Mucosa of descending colon (tissue), 3 donors: ENCODE data around the gene AQP2. TPM values are rescaled to one million over a fixed set of nuclear protein-coding genes. Genes with fewer than 3 reads are reported as not detected.

Source experiments
- ATAC-seq: fragments of 200-7000 bp; cut with Tn5 transposase; one replicate; pipeline ENCODE4 v1.9.1; 2020; ENCODE audit warnings: mild to moderate bottlenecking, moderate library complexity
- DNase-seq, 3 donors: peaks; one replicate each; pipeline ENCODE4 v3.0.0-alpha.2; 2020
- H3K36me3 ChIP-seq: fragments of 200-600 bp; one replicate; pipeline ENCODE4 v1.8.0; 2021; ENCODE audit warnings: low read depth, mild to moderate bottlenecking
- H3K4me1 ChIP-seq: fragments of 200-600 bp; one replicate; pipeline ENCODE4 v1.8.0; 2021; ENCODE audit warnings: low read depth, mild to moderate bottlenecking
- H3K4me3 ChIP-seq: fragments of 200-600 bp; one replicate; pipeline ENCODE4 v1.8.0; 2021; ENCODE audit warnings: mild to moderate bottlenecking
- H3K9me3 ChIP-seq: fragments of 200-600 bp; one replicate; pipeline ENCODE4 v1.8.0; 2021; ENCODE audit warnings: mild to moderate bottlenecking
- intact Hi-C, 2 donors: fragments of 100-400 bp; cut with DNase I in 1 of 2; cut with micrococcal nuclease in 1 of 2; formaldehyde crosslinking; loops; one replicate each; pipeline versions ENCODE4 v1.11.0 to v1.11.1; 2022; cut with DNase I, micrococcal nuclease
- total RNA-seq, 3 donors: library from RNA; stranded (reverse); fragmentation: NEBNext Ultra II Directional in 2 of 3; extraction: Animal tissue kit (Norgen Biotek cat#: 25700) in 2 of 3; gene quantifications; one replicate each; pipeline versions ENCODE4 v1.2.1 to v1.2.4, GENCODE V29; 2021 to 2023
- TF ChIP-seq, protein P1 (sequence below): fragments of 200-600 bp; IDR thresholded peaks from one replicate; pipeline ENCODE4 v1.8.0; 2022; ENCODE audit warnings: antibody characterized with exemption, mild to moderate bottlenecking
- donor health status: DM: no; HTN: no; CAD: no; lungs with moderate emphysema.
- donor health status: DM: no; HTN: no; CAD: no.
- donor health status: DM: no; HTN: yes; CAD: no.

AQP2 gene
- total RNA-seq, 3 donors from 2014 or later: not detected

DNA sequence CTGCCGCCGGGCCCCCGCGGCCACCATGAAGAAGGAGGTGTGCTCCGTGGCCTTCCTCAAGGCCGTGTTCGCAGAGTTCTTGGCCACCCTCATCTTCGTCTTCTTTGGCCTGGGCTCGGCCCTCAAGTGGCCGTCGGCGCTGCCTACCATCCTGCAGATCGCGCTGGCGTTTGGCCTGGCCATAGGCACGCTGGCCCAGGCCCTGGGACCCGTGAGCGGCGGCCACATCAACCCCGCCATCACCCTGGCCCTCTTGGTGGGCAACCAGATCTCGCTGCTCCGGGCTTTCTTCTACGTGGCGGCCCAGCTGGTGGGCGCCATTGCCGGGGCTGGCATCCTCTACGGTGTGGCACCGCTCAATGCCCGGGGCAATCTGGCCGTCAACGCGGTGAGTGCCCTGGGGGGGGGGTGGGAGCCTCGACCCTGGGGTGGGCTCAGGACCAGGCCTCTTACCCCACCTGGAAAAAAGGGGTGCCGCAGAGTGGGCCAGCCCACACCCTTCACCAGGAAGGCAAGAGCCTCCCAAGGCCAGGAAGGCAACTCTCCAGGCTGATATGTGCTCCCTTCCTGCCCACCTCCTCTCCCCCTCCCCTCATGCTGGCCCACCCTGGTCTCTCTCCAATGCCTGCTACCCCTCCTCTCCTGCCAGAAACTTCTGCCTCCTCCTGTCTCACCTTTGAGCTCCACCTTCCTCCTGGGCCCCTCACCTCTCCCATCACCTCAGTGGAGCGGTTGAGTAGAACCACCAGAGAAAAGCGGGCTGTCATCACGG is 11.6 kb downstream of the AQP2 start:
- no peaks in the 10 kb centered on the region for H3K36me3 ChIP-seq
- TF ChIP-seq, protein P1, sequence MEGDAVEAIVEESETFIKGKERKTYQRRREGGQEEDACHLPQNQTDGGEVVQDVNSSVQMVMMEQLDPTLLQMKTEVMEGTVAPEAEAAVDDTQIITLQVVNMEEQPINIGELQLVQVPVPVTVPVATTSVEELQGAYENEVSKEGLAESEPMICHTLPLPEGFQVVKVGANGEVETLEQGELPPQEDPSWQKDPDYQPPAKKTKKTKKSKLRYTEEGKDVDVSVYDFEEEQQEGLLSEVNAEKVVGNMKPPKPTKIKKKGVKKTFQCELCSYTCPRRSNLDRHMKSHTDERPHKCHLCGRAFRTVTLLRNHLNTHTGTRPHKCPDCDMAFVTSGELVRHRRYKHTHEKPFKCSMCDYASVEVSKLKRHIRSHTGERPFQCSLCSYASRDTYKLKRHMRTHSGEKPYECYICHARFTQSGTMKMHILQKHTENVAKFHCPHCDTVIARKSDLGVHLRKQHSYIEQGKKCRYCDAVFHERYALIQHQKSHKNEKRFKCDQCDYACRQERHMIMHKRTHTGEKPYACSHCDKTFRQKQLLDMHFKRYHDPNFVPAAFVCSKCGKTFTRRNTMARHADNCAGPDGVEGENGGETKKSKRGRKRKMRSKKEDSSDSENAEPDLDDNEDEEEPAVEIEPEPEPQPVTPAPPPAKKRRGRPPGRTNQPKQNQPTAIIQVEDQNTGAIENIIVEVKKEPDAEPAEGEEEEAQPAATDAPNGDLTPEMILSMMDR: no peak
- no peak overlapping the region for H3K4me3 ChIP-seq
- no peak for ATAC-seq
- no peaks in the 10 kb centered on the region for H3K9me3 ChIP-seq
- H3K4me1 ChIP-seq: no peaks in the 10 kb centered on the region
- no peak for DNase-seq
- intact Hi-C loops: loop anchor here in 1 of 2 donors (10.0 kb wide), 1 partner anchor 93 kb away; the partner anchor contains the start of gene ASIC1

DNA sequence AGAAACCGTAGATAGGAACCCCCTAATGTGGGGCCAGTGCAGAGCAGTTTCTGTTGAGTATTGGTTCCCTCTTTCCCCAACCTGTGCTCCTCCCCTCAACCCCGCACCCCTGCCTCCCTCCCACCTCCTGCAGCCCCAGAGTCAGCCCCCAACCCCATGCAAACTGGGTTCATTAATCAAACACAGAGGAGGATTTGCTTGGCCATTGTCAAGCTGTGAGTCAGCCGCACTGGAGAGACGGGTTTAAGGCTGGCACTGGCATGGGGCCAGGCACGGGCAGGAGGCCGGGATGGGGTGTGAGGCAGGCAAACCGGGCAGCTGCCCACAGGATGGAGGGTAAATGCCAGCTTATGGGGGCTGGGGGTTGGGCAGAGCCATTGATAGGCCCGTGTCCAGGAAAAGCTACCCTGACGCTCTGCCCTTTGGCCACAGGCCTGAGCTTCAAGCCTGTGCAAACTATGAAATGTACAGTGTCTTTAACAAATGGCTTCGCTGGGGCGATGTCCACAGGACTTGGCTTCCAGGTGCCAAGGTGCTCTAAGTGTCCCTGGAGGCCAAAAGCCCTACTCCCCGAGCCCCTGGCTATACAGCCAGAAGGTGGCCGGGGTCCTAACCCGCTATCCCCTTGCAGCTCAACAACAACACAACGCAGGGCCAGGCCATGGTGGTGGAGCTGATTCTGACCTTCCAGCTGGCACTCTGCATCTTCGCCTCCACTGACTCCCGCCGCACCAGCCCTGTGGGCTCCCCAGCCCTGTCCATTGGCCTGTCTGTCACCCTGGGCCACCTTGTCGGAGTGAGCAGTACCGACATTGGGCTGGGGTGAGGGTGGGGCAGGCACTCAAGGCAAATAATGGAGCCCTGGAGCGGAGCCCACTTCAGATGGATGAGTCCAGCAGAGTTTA is 12.6 kb downstream of the AQP2 start:
- Histone ChIP-seq H3K36me3 (no peaks in the 10 kb centered on the region), H3K4me3 (no peak overlapping the region), H3K4me1 (peaks cover 3% of the 10 kb centered on the region), H3K9me3 (no peaks in the 10 kb centered on the region)
- DNase-seq: peak in 2 of 3 donors; percentile 38 to 61
- ATAC-seq: peak; percentile 37
- TF ChIP-seq, protein P1: no peak
- intact Hi-C loops: loop anchor here in 1 of 2 donors (10.0 kb wide), 1 partner anchor 92 kb away; the partner anchor contains the start of gene ASIC1

DNA sequence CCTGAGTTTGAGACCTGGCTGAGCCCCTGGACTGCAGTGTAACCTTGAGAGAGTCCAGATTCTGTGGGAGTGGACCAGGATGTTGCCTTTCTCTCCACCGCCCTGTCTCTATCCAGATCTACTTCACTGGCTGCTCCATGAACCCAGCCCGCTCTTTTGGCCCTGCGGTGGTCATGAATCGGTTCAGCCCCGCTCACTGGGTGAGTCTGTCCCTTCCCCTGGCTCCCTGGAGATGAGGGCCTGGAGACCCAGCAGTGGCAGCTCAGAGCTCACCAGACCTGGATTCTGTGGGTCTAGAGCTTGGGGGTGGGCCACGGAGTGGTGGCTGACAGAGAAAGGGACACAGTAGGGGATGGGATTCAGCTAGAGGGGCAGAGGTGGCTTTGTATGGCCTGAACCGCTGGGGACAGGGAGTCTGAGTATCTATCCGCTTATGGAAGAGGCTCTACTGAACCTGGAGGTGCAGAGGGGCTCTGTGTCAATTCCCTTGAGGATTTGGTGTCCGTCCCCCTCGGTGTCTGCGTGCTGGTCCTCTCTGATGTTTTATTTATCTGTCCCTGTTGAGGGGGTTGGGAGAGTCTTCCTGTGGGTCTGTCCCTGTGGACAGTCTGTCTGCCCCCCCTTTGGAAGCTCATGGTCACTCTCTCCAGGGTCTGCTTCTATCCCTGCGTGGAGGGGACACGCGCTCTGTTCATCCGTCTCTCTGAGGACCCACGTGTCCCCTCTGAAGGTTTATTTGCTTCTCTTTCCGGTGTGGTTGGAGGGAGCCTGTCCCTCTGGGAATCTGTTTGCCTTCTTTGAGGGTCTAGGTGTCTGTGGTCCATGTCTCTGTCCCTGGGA is 13.7 kb downstream of the AQP2 start:
- no peaks in the 10 kb centered on the region for H3K9me3 ChIP-seq
- no peak overlapping the region for H3K4me3 ChIP-seq
- intact Hi-C loops: loop anchor here in 1 of 2 donors (10.0 kb wide), 1 partner anchor 91 kb away; the partner anchor contains the start of gene ASIC1
- ATAC-seq (no peak), DNase-seq (no peak)
- peaks cover 3% of the 10 kb centered on the region for H3K4me1 ChIP-seq
- no peaks in the 10 kb centered on the region for H3K36me3 ChIP-seq
- TF ChIP-seq, protein P1: no peak

DNA sequence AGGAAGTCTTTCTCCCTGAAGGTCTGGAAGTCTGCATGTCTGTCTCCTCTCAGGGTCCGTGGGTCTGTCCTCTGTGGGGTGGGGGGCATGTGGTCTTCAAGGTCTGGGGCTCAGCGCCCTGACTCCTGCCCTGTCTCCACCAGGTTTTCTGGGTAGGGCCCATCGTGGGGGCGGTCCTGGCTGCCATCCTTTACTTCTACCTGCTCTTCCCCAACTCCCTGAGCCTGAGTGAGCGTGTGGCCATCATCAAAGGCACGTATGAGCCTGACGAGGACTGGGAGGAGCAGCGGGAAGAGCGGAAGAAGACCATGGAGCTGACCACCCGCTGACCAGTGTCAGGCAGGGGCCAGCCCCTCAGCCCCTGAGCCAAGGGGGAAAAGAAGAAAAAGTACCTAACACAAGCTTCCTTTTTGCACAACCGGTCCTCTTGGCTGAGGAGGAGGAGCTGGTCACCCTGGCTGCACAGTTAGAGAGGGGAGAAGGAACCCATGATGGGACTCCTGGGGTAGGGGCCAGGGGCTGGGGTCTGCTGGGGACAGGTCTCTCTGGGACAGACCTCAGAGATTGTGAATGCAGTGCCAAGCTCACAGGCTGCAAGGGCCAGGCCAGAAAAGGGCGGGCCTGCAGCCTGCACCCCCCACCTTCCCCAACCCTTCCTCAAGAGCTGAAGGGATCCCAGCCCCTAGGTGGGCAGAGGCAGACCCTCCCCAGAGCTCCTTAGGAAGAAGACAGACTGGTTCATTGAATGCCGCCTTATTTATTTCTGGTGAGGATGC is 14.5 kb downstream of the AQP2 start:
- Histone ChIP-seq H3K36me3 (no peaks in the 10 kb centered on the region), H3K4me3 (no peak overlapping the region), H3K9me3 (no peaks in the 10 kb centered on the region), H3K4me1 (peaks cover 3% of the 10 kb centered on the region)
- ATAC-seq (no peak), DNase-seq (no peak)
- TF ChIP-seq, protein P1: no peak
- intact Hi-C loops: loop anchor here (5.0 to 10.0 kb wide), 2 partner anchors 90 to 107 kb away; partner anchors contain the start of gene ASIC1 (in 1 of the 2)
